GM21515 (cell line): ENCODE results near the gene FBXL16.

Source experiments
- ATAC-seq: cut with Tn5 transposase; IDR thresholded peaks from one replicate; pipeline ENCODE4 v1.9.1; 2021; ENCODE audit not compliant: unreplicated experiment

The FBXL16 gene

DNA sequence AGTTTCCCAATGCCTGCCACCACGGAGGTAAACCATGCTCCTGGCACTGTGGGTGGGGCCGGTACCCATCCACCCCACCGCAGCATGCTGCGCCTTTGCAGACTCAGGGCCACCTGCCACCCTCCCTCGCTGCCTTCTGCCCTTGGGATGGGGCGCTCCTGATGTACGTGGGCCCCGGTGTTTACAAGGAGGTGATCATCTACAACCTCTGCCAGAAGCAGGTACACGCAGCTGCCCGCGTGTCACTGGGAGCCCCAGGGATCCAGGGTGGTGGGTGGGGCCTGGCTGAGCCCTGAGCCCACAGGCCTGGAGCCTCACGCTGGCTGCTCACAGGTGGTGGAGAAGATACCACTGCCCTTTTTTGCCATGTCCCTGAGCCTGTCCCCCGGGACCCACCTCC, 39.0 kb downstream of the FBXL16 start:
- ATAC-seq: no peak

GRCh38 chr16:662597-662996, 43.0 kb downstream of the FBXL16 start:
- no peak for ATAC-seq

DNA sequence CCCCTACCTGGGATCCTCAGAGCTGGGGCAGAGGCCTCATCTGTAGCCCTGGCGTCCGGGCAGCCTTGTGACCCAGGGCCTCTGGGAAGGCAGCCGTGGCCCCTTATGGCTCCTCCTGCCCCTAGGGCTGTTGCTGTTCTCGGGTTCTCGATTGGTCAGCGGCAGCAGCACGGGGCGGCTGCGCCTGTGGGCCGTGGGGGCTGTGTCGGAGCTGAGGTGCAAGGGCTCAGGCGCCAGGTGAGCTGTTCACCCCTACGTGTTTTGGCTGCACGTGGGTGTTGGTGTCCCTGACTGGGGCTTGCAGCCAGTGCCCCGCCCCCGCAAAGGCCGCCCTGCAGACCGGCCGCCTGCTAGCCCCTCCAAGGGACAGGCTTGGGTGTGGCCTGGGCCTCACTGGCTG, 43.5 kb downstream of the FBXL16 start:
- no peak for ATAC-seq

DNA sequence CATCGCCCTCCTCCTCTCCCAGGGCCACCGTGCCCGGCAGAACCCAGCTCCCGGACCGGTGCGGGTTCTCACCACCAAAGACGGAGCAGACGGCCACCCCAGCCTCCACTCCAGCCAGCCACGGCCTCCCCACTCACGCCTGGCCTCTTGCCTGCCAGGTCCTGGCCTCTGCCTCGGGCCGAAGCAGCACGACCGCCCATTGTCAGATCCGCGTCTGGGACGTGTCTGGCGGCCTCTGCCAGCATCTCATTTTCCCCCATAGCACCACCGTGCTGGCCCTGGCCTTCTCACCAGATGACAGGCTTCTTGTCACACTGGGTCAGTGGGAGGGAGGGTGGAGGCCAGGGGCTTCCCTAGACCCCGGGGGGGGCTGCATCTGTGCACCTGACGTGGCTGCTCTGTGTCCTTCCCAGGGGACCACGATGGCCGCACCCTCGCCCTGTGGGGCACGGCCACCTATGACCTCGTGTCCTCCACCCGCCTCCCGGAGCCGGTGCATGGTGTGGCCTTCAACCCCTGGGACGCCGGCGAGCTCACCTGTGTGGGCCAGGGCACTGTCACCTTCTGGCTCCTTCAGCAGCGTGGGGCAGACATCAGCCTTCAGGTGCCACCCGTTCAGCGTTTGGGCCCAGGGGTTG, 44.3 kb downstream of the FBXL16 start:
- no peak for ATAC-seq

GRCh38 chr16:660459-661183, 45.0 kb downstream of the FBXL16 start:
- no peak for ATAC-seq

GRCh38 chr16:660132-660458, 45.5 kb downstream of the FBXL16 start:
- no peak for ATAC-seq

GRCh38 chr16:659618-660017, 46.0 kb downstream of the FBXL16 start:
- no peak for ATAC-seq

DNA sequence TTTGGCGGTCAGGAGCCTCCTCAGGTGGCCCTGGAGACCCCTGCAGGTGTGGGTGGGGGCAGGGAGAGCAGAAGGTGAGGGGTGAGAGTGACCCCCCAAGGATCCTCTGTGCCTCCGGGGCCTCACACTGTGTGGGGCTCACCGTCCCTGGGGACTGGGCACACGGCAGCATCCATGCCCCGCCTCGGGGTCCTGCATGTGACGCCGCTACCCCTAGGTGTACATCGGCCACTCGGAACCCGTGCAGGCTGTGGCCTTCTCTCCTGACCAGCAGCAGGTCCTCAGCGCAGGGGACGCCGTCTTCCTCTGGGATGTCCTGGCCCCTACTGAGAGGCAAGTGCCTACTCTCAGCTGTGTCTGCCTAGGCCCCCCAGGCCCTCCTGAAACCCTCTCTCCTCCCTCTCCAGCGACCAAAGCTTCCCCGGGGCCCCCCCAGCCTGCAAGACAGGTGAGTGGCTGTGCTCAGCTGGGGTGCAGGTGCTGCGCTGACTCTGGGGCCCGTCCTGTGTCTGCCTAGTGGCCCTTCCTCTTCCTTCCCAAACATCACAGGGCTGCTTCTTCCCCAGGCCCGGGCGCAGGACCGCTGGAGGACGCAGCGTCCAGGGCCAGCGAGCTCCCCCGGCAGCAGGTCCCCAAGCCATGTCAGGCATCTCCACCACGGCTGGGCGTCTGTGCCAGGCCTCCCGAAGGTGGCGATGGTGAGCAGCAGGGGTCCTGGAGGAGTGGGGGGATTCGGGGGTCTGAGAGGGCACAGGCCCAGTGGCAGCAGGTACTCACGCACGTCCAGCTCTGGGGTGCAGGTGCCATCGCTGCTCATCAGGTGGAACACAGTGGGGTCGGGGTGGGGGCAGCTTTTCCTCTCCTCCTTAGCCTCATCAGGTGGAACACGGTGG, 46.7 kb downstream of the FBXL16 start:
- no peak for ATAC-seq

- no peak for ATAC-seq
These were observed 48.1 kb downstream of the FBXL16 start for GRCh38 chr16:657487-657886.

DNA sequence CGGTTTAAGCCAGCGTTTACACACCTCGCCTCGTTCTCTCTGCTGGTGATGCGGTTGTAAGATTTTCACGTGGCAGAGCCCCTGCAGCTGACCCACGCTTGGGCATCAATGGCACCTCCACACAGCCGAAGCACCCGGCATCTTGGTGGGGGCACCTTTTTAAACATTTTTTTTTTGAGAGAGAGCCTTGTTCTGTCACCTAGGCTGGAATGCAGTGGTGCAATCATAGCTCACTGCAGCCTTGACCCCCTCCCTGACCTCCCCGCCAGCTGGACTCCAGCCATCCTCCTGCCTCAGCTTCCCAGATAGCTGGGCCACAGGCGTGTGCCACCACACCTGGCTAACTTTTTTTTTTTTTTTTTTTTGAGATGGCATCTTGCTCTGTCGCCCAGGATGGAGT, 51.6 kb downstream of the FBXL16 start:
- no peak for ATAC-seq

- no peak for ATAC-seq
These were observed 52.9 kb downstream of the FBXL16 start for GRCh38 chr16:652454-653305.

GRCh38 chr16:651844-652243, 53.8 kb downstream of the FBXL16 start:
- no peak for ATAC-seq

DNA sequence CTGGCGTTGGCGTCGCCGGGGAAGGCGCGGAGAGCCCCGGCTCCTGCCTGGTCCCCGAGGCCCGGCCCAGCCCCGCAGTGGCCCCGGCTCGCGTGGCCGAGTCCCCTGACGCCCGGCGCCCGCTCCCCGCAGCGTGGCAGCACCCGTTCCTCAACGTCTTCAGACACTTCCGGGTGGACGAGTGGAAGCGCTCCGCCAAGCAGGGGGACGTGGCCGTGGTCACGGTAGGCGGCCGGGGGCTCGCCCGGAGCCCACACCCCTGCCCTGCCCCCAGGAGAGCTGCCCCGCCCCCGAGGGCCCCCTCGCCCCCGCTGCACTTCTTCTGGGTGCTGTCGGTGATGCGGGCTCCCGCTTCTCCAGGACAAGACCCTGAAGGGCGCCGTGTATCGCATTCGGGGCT, 56.0 kb downstream of the FBXL16 start:
- ATAC-seq: peak; percentile 6

GRCh38 chr16:648781-649589, 56.6 kb downstream of the FBXL16 start, which contains the start of gene WDR90:
Gene WDR90, plus strand, starts transcription at chr16:649365. Its CDS starts 52 bp downstream, at chr16:649417.
- peak; percentile 64 for ATAC-seq

GRCh38 chr16:648071-648780, 57.4 kb downstream of the FBXL16 start:
- no peak for ATAC-seq

DNA sequence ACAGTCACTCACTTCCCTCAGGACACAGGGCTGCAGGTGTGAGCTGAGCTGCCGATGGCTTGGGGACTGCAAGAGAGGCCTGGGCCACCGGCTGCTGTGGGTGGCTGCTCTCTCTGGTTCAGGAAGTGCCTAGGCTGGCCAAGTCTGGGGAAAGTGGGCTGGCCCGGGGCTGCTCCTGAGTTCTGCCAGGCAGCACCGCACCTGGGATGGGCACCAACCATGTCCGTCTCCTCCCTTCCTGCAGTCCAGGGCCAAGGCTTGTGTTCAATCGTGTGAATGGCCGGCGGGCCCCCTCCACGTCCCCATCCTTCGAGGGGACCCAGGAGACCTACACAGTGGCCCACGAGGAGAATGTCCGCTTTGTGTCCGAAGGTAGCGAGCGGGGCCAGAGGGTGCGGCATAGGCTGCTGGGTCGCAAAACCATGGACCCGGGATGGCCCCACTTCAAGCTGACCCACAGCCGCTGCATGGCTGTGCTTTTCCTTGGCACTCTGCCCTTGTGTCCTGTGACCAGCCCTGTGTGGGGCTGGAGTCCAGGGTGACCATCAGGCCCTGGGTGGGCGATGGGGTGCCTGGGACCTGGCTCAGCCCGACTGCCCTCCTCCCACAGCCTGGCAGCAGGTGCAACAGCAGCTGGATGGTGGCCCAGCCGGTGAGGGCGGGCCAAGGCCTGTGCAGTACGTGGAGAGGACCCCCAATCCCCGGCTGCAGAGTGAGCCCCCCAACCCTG, 58.3 kb downstream of the FBXL16 start:
- ATAC-seq: no peak

DNA sequence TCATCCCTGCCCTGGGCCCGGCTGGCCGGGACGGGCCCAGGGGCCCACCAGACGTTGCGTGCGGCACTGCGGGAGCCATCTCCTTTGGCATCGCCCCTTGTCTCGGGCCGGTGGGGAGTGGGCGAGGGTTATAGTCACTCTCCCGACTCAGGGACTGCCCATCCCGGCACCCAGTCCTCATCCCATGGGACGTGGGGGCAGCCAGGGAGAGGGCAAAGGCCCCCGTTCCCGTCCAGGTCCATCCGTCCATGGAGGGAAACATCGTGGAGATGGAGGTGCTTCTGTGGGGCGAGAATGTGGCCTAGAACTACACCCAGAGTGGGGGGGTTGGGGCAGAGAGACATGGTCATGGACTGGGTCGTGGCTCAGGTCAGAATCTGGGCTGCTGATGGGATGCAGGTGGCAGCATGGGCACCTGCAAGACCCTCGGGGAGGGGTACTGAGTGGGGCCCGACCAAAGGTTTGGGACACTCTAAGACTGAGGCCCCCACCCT, 58.9 kb downstream of the FBXL16 start:
- ATAC-seq: no peak

DNA sequence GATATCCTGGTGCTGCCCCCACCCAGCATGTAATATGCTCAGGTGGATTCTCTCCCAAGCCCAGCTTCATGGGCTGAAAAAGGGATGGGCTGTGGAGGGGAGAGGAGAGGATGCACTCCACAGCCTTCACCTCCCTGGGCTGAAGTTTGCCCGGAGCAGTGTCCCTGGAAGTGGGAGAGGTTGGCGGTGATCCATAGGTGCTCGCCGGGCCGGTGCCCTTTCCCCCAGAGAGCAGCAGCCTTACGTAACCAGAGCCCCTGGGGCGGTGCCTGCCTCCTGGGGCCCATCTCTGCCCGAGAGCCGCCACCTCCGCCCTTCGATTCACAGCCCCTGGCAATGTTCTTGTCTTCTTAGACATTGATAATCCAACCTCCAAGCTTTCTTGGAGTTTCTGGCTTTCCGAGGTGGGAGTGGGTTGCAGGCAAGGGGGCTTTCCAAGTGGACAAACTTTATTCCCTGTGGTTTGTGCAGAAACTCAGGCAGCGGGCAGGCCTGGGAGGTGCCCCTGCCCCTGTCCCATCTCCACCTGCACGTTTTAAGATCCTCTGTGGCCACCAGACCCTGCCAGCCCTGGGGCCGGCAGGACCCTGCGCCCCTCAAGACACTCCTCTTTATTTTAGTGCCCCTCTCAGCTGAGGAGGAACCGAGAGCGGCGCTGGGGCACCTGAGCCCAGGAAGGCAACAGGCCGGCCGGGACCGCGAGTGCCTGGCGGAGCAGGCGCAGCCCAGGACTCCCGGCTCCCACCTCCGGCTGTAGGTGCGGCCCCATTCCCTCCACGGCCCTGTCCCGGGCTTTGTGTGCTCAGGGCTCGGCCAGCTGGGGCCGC, 59.5 kb downstream of the FBXL16 start:
- ATAC-seq: no peak
